Thoracic aorta (tissue), 2 donors: ENCODE data around the gene ASMT. TPM values are rescaled to one million over a fixed set of nuclear protein-coding genes. Genes with fewer than 3 reads are reported as not detected.
A peak's percentile ranks its signal among the peaks of the same experiment; 100 is the strongest.

ENCODE experiments used
- ATAC-seq: fragments of 150-250 bp; one replicate; pipeline ENCODE4 v1.8.0; 2017; ENCODE audit warnings: low read depth; ENCODE audit not compliant: insufficient number of reproducible peaks, low FRiP score
- DNase-seq: peaks from one replicate; pipeline ENCODE4 v3.0.0-alpha.2; 2020; ENCODE audit warnings: low spot score
- H3K27ac ChIP-seq, 2 donors: fragments of 200-600 bp; sonication (generic); 1 replicate in 1 of 2; 2 replicates in 1 of 2; pipeline ENCODE4 v1.5.1; 2016; ENCODE audit warnings: mild to moderate bottlenecking in 2 of 2, moderate library complexity in 2 of 2
- H3K27me3 ChIP-seq: fragments of 200-600 bp; sonication (generic); replicated peaks from 2 replicates; pipeline ENCODE4 v1.6.0; 2016; ENCODE audit warnings: mild to moderate bottlenecking; ENCODE audit not compliant: insufficient read depth
- H3K36me3 ChIP-seq: fragments of 200-600 bp; sonication (generic); one replicate; pipeline ENCODE4 v1.5.1; 2016
- H3K4me1 ChIP-seq, 2 donors: fragments of 200-600 bp; sonication (generic); 1 replicate in 1 of 2; 2 replicates in 1 of 2; pipeline versions ENCODE4 v1.5.1 to v1.6.0; 2016; ENCODE audit warnings: low read depth in 2 of 2, mild to moderate bottlenecking in 1 of 2; ENCODE audit not compliant: control insufficient read depth in 1 of 2
- H3K4me3 ChIP-seq: fragments of 200-600 bp; sonication (generic); 2 replicates; pipeline ENCODE4 v1.5.1; 2016; ENCODE audit warnings: mild to moderate bottlenecking
- H3K9me3 ChIP-seq: fragments of 200-600 bp; sonication (generic); 2 replicates; pipeline ENCODE4 v1.5.1; 2016
- total RNA-seq, 2 donors: library from RNA; depleted of rRNA; stranded (reverse); fragments of >200 nt; gene quantifications; one replicate each; pipeline versions ENCODE4 v1.1.0 to v1.2.3, GENCODE V29; 2016
- TF ChIP-seq, protein P1 (sequence below): fragments of 200-600 bp; sonication (generic); IDR thresholded peaks from one replicate; pipeline ENCODE4 v1.5.1; 2019; ENCODE audit warnings: antibody characterized with exemption

The ASMT gene
- total RNA-seq, 2 donors from 2014 or later, result not detected

DNA sequence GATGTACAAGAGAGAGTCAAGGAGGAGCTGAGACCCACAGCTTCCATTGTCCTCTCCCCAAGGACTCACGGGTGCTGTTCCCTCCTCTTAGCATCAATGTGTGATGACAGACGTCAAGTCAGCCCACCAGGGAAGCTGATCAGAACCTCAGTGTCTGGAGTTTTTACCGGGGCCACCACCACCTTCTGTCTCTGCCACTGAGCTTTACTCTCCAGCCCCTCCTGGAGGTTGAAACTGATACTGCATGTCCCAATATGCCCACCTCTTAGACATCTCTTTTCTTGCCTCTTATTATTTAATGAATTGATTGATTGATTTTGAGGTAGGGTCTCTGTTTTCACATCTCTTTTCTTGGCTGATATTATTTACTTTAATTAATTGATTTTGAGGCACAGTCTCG lies 33.7 kb upstream of the ASMT start:
- no peak overlapping the region for H3K4me3 ChIP-seq
- ATAC-seq (no peak), DNase-seq (no peak)
- no peaks in the 10 kb centered on the region for H3K9me3 ChIP-seq
- H3K27ac ChIP-seq, result no peak overlapping the region
- TF ChIP-seq, protein P1, sequence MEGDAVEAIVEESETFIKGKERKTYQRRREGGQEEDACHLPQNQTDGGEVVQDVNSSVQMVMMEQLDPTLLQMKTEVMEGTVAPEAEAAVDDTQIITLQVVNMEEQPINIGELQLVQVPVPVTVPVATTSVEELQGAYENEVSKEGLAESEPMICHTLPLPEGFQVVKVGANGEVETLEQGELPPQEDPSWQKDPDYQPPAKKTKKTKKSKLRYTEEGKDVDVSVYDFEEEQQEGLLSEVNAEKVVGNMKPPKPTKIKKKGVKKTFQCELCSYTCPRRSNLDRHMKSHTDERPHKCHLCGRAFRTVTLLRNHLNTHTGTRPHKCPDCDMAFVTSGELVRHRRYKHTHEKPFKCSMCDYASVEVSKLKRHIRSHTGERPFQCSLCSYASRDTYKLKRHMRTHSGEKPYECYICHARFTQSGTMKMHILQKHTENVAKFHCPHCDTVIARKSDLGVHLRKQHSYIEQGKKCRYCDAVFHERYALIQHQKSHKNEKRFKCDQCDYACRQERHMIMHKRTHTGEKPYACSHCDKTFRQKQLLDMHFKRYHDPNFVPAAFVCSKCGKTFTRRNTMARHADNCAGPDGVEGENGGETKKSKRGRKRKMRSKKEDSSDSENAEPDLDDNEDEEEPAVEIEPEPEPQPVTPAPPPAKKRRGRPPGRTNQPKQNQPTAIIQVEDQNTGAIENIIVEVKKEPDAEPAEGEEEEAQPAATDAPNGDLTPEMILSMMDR, result peak; percentile 78
- no peaks in the 10 kb centered on the region for H3K27me3 ChIP-seq
- H3K36me3 ChIP-seq, result no peaks in the 10 kb centered on the region
- H3K4me1 ChIP-seq, result no peaks in the 10 kb centered on the region

DNA sequence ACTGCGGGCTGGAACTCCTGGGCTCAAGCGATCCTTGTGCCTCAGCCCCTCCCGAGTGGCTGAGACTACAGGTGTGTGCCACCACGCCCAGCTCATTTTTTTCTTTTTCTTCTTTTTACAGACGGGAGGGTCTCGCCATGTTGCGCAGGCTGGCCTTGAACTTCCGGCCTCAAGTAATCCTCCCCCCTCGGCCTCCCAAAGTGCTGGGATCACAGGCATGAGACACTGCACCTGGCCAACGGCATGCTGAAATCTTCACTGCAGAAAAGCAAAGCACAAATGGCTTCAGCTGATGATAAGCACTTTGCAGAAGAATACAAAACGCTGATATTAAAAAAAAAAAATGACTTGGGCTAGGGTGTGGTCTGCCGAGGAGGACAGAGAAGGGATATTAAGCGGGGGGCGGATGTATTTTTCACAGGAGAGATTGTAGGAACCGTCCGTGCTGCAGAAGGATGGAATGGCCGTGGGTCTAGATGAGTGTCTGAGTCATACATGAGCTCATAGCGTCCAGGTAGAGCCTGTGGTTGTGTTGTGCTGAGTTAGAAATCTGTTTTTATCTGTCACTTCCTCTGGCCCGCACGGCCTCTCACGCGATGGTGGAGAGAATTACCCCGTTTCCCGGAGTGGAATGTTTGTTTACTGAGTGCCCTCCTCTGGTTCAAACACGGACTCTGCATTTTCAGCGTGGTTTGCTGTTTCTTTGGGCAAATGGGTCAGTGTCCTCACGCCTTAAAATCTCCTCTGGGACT lies 32.0 kb upstream of the ASMT start:
- Histone ChIP-seq H3K27me3 (no peaks in the 10 kb centered on the region), H3K36me3 (no peaks in the 10 kb centered on the region), H3K27ac (no peak overlapping the region), H3K9me3 (no peaks in the 10 kb centered on the region), H3K4me3 (no peak overlapping the region), H3K4me1 (no peaks in the 10 kb centered on the region)
- DNase-seq (no peak), ATAC-seq (no peak)
- TF ChIP-seq, protein P1, result no peak

DNA sequence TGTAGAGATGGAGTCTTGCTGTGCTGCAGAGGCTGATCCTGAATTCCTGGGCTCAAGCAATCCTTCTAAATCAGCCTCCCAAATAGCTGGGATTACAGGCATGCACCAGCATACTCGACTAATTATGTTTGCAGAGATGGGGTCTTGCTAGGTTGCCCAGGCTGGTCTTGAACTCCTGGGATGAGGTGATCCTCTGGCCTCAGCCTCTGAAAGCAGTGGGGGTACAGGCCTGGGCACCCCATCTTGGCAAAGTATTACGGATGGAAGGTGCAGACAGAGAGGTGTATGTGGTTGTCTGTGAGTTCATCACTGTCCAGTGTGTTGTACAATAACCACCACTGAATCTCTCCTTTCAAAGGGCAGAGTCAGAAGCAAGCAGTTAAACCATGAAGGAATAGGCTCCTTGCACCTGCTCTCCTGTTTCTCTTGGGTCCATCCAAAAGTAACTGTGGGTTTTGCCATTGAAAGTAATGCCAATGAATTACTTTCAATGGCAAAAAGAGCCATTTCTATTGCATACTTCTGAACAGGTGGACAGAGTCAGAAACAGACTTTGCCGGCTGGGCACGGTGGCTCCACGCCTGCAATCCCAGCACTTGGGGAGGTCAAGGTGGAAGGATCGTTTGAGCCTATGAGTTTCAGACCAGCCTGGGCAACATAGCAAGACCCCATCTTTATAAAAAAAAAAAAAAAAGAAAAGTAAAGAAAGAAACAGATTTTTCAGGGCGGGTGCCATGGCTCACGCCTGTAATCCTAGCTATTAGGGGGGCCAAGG lies 30.4 kb upstream of the ASMT start:
- Histone ChIP-seq H3K36me3 (no peaks in the 10 kb centered on the region), H3K27me3 (no peaks in the 10 kb centered on the region), H3K27ac (no peak overlapping the region), H3K4me3 (no peak overlapping the region), H3K9me3 (no peaks in the 10 kb centered on the region), H3K4me1 (no peaks in the 10 kb centered on the region)
- no peak for ATAC-seq
- no peak for DNase-seq
- TF ChIP-seq, protein P1, result no peak

DNA sequence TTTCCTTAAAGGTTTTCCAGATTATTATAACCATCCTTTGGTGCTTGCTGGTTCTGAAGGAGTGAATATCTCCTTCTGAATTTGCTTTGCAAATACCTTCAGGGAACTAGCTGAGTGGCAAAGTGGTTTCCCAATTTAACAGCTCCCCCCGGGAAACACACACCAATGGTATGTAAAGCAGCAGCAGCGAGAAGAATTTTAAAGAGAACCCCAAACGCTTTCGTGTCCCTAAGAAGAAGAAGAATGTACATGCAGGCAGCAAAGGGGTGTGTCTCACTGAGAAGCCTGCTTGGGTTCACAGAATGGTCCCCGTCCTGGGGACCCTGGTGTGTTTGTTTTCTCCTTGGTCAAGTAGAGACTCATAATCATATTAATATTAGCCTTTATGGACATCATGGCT lies 27.7 kb upstream of the ASMT start:
- ATAC-seq, result no peak
- no peak overlapping the region for H3K27ac ChIP-seq

More for the DNA sequence above, 27.7 kb upstream of the ASMT start:
- no peak overlapping the region for H3K4me3 ChIP-seq
- no peaks in the 10 kb centered on the region for H3K36me3 ChIP-seq
- DNase-seq, result no peak
- peaks cover under 1 to 2% of the 10 kb centered on the region in 2 donors for H3K4me1 ChIP-seq
- H3K27me3 ChIP-seq, result no peaks in the 10 kb centered on the region
- no peaks in the 10 kb centered on the region for H3K9me3 ChIP-seq
- TF ChIP-seq, protein P1, result no peak
